ENCODE data around the gene TMEM131.

Gene TMEM131

GRCh38 chr2:97936881-97937280 lies 58.9 kb downstream of the TMEM131 start:
- no peaks in the 10 kb centered on the region for H3K27me3 ChIP-seq (ENCODE audit: low read depth, low read length)
- peaks cover 51% of the 10 kb centered on the region for H3K4me1 ChIP-seq (ENCODE audit: low read length)
- no peaks in the 10 kb centered on the region for H3K9me3 ChIP-seq (ENCODE audit: insufficient read depth, low read length)
- H4K20me1 ChIP-seq (ENCODE audit: insufficient read depth, low read length): peaks cover 66% of the 10 kb centered on the region
- H2AFZ ChIP-seq (ENCODE audit: low read depth, low read length): no peak overlapping the region
- TF ChIP-seq CTCF (IDR thresholded peaks at IDR 0.05; ENCODE audit: low read depth, low read length) (no peak), EZH2phosphoT487 (IDR thresholded peaks at IDR 0.05; ENCODE audit: low read depth) (no peak)
- no peak overlapping the region for H3K4me2 ChIP-seq (ENCODE audit: low read length)
- H3K79me2 ChIP-seq (ENCODE audit: low read length): peaks cover 85% of the 10 kb centered on the region
- H3K4me3 ChIP-seq (ENCODE audit: low read length): no peak overlapping the region
- no peak overlapping the region for H3K9ac ChIP-seq (ENCODE audit: low read length)
- H3K27ac ChIP-seq (ENCODE audit: low read length): no peak overlapping the region
- H3K36me3 ChIP-seq (replicated peaks; ENCODE audit: low read depth, low read length): peaks cover 5% of the 10 kb centered on the region

GRCh38 chr2:97936199-97936598 lies 59.5 kb downstream of the TMEM131 start:
- Histone ChIP-seq H3K4me1 (ENCODE audit: low read length) (peaks cover 58% of the 10 kb centered on the region), H3K27ac (ENCODE audit: low read length) (no peak overlapping the region), H3K36me3 (replicated peaks; ENCODE audit: low read depth, low read length) (peaks cover 5% of the 10 kb centered on the region), H3K4me2 (ENCODE audit: low read length) (peak overlapping the region; percentile 44), H3K27me3 (ENCODE audit: low read depth, low read length) (no peaks in the 10 kb centered on the region), H4K20me1 (ENCODE audit: insufficient read depth, low read length) (peaks cover 73% of the 10 kb centered on the region), H3K4me3 (ENCODE audit: low read length) (peak overlapping the region; percentile 7; the same call in 1 of the 2 replicates), H3K9ac (ENCODE audit: low read length) (no peak overlapping the region), H2AFZ (ENCODE audit: low read depth, low read length) (no peak overlapping the region), H3K79me2 (ENCODE audit: low read length) (peaks cover 87% of the 10 kb centered on the region), H3K9me3 (ENCODE audit: insufficient read depth, low read length) (no peaks in the 10 kb centered on the region)
- TF ChIP-seq CTCF (IDR thresholded peaks at IDR 0.05; ENCODE audit: low read depth, low read length) (no peak), EZH2phosphoT487 (IDR thresholded peaks at IDR 0.05; ENCODE audit: low read depth) (no peak)

DNA sequence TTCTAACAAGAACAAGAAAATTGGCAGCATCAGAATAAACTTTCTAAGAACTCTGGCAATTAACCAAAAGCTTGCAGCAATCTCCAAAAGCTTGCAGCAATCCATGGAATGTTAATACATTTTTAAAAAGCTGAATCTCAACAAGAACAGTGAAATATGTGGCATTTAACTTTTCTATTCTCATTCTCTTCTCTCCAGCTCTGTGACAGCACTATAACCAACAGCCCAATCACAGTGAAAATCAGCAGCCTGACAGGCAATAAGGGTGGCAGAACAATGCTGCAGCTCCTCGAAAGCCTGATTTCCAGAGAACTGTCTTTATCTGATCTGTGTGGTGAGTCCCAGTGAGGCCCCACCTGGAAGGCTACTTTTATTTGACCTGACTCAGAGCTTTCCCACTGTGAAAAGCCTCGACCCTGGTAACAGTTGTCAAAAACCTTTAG lies 60.0 kb downstream of the TMEM131 start:
- Histone ChIP-seq H2AFZ (ENCODE audit: low read depth, low read length) (no peak overlapping the region), H4K20me1 (ENCODE audit: insufficient read depth, low read length) (peaks cover 78% of the 10 kb centered on the region), H3K27me3 (ENCODE audit: low read depth, low read length) (no peaks in the 10 kb centered on the region), H3K4me3 (ENCODE audit: low read length) (peak overlapping the region; percentile 7; the same call in 1 of the 2 replicates), H3K4me1 (ENCODE audit: low read length) (peaks cover 63% of the 10 kb centered on the region), H3K36me3 (replicated peaks; ENCODE audit: low read depth, low read length) (peaks cover 5% of the 10 kb centered on the region), H3K27ac (ENCODE audit: low read length) (no peak overlapping the region), H3K9ac (ENCODE audit: low read length) (no peak overlapping the region), H3K79me2 (ENCODE audit: low read length) (peaks cover 91% of the 10 kb centered on the region), H3K4me2 (ENCODE audit: low read length) (peak overlapping the region; percentile 44), H3K9me3 (ENCODE audit: insufficient read depth, low read length) (no peaks in the 10 kb centered on the region)
- no peak for TF ChIP-seq EZH2phosphoT487 (IDR thresholded peaks at IDR 0.05; ENCODE audit: low read depth)
- TF ChIP-seq CTCF (IDR thresholded peaks at IDR 0.05; ENCODE audit: low read depth, low read length): no peak

GRCh38 chr2:97932975-97933662 lies 62.6 kb downstream of the TMEM131 start:
- peaks cover 78% of the 10 kb centered on the region for H3K4me1 ChIP-seq (ENCODE audit: low read length)
- peak overlapping the region; percentile 45 for H3K4me2 ChIP-seq (ENCODE audit: low read length)
- H3K27ac ChIP-seq (ENCODE audit: low read length): no peak overlapping the region
- H3K4me3 ChIP-seq (ENCODE audit: low read length): peak overlapping the region; percentile 16
- no peak for TF ChIP-seq EZH2phosphoT487 (IDR thresholded peaks at IDR 0.05; ENCODE audit: low read depth)
- TF ChIP-seq CTCF (IDR thresholded peaks at IDR 0.05; ENCODE audit: low read depth, low read length): no peak
- H4K20me1 ChIP-seq (ENCODE audit: insufficient read depth, low read length): peaks cover 97% of the 10 kb centered on the region
- H3K9me3 ChIP-seq (ENCODE audit: insufficient read depth, low read length): no peaks in the 10 kb centered on the region
- H3K9ac ChIP-seq (ENCODE audit: low read length): no peak overlapping the region
- H3K36me3 ChIP-seq (replicated peaks; ENCODE audit: low read depth, low read length): peaks cover 12% of the 10 kb centered on the region
- H3K27me3 ChIP-seq (ENCODE audit: low read depth, low read length): no peaks in the 10 kb centered on the region
- H2AFZ ChIP-seq (ENCODE audit: low read depth, low read length): no peak overlapping the region
- H3K79me2 ChIP-seq (ENCODE audit: low read length): peaks cover 100% of the 10 kb centered on the region

Measured in OCI-LY3 (cell line).